ENCODE data around the gene PPP1R14D.

The PPP1R14D gene

DNA sequence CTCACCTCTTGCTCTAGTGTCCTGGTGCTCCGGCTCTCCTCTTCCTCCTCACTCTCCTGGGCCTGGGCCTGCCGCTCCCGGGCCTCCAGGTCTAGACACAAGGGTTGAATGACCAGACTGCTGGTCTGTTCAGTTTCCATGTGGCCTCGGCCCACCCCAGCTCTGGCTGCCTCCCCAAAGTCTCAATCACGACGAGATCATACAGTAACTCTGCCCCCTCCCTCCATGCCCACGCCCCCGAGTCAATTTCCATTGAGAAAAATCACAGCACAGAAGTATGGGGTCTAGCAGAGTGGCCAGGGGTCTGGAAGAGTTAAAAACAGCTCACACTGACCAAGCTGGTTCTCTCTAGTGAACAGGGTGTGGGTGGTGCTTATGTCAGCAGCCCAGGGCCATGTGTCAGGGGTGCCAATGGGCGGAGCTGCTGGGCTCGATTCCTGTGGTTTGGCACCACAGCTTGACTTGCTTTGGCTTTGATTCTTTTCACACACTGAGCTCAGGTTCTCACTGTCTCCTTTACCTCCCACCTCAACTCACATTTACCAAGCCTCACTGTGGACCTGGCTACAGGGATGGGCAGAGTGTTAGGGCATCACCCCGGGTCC, 51.9 kb downstream of the PPP1R14D start:
- DNase-seq = no peak

DNA sequence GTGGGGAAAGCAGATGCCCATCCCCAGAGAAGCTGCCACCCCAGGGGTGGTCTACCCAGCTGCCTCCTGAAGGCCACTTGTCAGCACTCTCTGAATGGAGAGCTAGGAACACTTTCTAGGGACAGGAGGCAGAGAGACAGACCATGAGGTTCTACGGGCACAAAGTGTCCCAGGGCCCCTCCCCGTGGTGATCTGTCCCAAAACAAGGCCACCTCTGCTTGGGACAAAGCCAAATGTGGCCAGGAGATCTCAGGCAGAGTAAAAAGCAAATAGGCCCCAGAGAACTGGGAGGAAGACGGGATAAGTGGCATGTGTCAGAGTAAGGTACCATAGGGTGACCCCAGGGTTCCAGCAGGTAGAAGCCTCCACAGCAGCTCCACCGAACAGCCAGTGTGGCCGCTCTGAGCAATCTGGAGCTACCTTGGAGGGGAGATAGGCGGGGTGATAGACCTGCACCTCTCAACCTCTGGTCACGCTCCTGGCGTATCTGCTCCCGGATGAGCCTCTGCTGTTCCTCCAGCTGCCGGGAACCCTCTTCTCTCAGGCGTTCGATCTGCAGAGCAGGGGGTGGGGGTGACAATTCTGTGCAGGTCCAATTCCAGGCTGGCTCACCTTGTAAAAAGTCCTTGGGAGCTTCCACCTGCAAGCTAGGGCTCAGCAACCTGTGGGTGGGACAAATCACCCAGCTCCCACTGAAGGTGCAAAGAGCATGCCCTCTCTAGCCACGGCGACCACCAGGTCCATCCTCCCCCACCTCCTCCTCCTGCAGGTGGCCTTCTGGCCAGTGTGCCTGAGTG, 52.6 kb downstream of the PPP1R14D start:
- no peak for DNase-seq

DNA sequence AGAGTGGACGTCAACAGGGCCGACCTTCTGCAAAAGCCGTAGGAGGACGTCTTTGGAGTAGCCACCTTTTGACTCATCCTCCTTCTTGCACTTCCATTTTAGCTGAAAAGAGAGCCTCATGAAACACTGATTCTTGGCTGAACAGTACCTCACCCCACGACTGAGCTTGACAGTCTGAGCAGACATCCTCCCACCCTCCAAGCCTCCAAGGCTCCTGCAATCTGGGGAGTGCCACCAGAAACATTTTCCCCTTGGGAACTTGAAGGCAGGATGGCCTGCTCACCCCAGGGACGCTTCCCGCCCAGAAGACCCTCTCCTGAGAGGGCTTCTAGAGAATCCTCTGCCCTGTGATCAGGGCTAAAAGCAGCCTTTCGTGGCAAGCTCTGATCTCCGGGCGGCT, 53.5 kb downstream of the PPP1R14D start:
- no peak for DNase-seq

DNA sequence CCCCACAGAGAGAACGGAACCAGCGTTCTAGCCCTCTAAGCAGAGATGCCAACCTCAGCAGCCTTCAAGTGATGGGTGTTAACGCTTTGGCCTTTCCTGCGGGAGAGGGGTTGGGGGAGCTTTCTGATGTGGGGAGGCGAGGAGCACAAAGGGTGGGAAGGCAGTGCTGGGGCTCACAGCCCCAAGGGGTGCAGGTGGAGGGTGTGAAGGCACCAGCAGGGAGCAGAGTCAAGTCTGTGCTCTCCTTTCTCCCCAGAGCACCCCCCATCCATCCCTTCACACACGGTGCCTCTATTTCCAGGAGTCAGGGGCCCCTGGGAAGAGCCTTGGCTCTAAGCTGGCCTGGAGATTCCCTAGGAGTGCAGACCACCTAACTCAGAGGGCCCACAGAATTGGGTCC, 54.6 kb downstream of the PPP1R14D start:
- no peak for DNase-seq

DNA sequence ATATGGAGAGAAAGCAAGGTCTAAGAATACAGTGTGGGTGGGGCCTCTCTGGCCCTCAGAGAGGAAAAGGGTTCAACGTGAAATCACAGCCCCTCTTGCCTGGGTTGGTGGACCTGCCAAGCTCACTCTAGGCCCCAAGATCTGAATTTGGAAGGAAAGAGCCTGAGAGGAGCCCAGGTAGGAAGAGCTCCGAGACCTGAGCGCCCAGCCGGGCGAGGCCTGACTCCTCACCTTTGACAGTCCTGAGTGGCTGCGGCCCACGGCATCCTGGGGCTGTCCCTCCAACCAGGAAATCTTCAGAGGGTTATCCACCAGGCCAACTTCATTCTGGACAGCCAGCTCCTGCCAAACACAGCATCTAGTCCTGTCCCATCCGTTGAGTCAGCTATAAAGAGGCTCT, 55.0 kb downstream of the PPP1R14D start:
- DNase-seq = no peak

DNA sequence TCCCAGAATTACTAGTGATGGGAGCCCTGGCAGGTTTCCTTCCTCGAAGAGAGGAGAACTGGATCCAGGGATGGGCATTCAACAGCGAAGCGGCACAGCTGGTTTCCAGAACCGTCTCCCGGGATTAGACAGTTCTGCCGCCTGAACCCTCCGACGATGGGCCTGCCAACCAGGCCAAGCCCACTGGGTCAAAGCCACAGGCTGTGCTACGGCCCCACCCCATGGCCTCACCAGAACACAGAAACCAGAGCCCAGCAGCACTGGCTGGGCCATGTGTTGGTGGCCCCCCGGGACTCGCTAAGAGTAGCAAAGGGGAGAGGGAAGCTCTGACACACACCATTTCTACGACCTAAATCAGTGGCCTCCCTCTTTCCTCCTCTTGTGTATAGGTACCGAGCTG, 56.5 kb downstream of the PPP1R14D start:
- no peak for DNase-seq

GRCh38 chr15:40771242-40771641, 57.3 kb downstream of the PPP1R14D start:
- DNase-seq = no peak

GRCh38 chr15:40770147-40770721, 58.3 kb downstream of the PPP1R14D start:
- DNase-seq = no peak

DNA sequence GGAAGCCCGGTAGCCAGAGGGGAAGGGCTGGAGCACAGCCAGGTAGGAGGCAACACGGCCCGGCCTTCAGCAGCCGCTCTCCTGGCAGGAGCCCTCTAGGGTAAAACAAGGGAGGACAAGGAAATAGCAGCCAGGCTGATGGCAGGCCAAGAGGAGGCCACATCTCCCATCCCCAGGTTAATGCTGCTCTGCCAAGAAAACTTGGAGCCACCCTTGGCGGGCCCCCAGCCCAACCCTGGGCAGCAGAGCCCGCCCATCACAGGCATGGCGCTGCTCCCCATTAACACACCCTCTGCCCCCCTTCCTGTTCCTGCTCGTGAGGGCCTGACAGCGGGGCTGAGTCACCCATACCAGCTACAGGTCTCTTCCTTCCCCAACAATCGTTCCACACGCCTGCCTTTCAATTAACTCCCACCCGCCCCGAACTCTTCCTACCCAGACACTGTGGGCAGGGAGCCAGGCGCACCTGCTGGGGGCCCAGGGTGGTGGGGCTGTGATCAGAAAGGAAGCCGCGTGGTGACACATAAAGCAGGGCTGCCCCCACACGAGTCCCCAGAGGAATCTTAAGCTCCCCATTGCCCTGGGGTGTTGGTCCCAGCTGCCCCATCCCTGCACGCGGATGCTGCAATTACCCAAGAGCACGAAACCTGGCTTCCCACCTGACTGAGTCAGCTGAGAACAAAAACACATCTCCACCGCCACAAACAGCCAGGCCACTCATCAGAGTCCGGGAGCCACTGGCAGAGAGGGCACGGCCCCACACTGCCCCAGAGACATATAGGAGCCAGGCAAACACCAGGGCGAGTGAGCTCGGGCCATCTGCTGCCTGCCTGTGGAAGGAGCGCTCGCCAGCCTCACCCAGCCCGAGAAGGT, 59.0 kb downstream of the PPP1R14D start, which contains the start of gene C15orf62:
C15orf62 (plus strand) TSS at position 707 of the 873 bp plus-strand sequence. CDS start 516 bp downstream, outside the sequence.
- DNase-seq = no peak

GRCh38 chr15:40768521-40769273, 59.8 kb downstream of the PPP1R14D start:
- DNase-seq = no peak

DNA sequence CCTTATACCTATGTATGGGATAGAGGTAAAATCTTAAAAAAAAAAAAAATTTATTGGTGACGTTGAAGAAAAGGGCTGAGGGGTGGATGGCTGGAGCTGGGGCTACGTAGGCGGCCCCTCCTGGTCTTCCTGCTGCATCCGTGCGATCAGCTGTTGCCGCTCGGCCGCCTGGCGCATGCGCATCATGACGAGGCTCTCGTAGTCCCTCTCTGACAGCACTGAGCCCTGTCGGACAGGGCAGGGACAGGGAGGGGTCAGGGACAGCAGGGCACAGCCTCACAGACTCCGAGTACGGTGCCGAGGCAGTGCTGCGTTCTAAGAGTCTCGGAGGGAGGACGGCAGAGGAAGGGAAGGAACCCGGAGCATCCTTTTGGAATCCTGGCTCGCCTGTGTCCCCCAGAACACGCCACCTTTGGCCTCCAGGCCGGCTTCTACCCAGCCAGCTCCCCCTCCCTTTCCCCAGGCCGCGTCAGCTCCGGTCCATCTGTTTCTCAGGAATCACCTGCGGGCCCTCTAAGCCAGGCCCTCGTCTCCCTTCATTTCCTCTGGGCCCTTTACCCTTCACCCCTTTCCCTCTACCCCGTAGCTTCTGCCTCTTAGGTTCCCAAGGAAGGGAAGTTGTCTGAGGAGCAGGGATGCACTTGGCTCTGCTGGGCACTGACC, 60.5 kb downstream of the PPP1R14D start:
- DNase-seq = no peak

GRCh38 chr15:40766906-40767837, 61.3 kb downstream of the PPP1R14D start:
- DNase-seq = no peak

- no peak for DNase-seq
These were observed 62.2 kb downstream of the PPP1R14D start for GRCh38 chr15:40766194-40766815.
